ENCODE measurements around the gene ADGRL3. TPM values are rescaled to one million over a fixed set of nuclear protein-coding genes. Genes with fewer than 3 reads are reported as not detected.

Gene ADGRL3
- polyA plus RNA-seq, 2 donors, result 0.12 to 0.20 TPM

DNA sequence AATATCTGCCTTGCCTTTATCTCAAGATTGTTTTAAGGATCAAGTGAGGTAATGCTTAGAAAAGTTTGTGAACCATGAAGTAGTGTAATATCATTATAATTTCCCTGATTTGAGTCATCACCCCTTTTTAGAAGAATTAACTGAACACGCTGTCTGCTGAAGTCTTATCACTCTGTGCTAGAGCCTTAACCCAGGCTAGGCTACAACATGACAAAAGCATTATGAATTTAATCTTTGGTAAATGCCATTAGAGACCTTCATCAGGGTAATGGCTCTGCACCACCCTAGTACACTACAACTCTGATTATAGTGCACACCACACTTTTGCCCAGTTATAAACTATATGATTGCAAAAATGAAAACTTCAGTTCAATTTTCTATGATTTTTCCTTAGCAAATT lies 118.3 kb downstream of the ADGRL3 start:
- no peak overlapping the region for H3K4me3 ChIP-seq (ENCODE audit: low read depth in 1 of 2, low read length in 2 of 2)
- H3K27ac ChIP-seq (ENCODE audit: low read depth in 2 of 2, low read length in 1 of 2), result no peak overlapping the region
- H3K36me3 ChIP-seq (ENCODE audit: control insufficient read depth in 2 of 2, insufficient read depth in 2 of 2, low read length in 1 of 2), result no peaks in the 10 kb centered on the region
- no peaks in the 10 kb centered on the region for H3K9me3 ChIP-seq (ENCODE audit: control insufficient read depth in 2 of 2, insufficient read depth in 1 of 2, low read depth in 1 of 2, low read length in 1 of 2)
- WGBS, 2 donors, result 74 to 81% methylated on average over 1 of the region's 1 CpG
- no peaks in the 10 kb centered on the region for H3K27me3 ChIP-seq (ENCODE audit: control insufficient read depth in 1 of 2, insufficient read depth in 2 of 2, low read length in 2 of 2)
- H3K4me1 ChIP-seq (ENCODE audit: control insufficient read depth in 2 of 2, insufficient read depth in 2 of 2, low read length in 1 of 2), result no peaks in the 10 kb centered on the region

DNA sequence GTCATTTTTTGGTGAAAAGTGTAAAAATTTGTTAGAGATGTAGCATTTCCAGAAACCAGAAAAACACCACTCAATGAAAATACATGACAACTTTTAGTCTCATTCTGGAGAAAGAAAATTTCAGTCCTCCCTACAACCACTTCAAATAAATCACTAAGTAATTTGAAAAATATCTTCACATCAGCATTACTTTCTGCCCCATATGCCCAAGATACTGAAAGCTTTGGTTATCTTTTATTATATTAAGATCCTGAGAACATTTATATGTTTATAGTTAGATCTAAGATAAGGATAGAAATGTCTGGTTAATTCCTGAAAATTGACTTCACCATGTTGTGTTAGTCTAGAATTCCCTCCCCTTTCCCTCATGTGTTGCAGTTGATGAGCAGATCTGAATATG lies 119.0 kb downstream of the ADGRL3 start:
- no peak overlapping the region for H3K4me3 ChIP-seq (ENCODE audit: low read depth in 1 of 2, low read length in 2 of 2)
- no peaks in the 10 kb centered on the region for H3K4me1 ChIP-seq (ENCODE audit: control insufficient read depth in 2 of 2, insufficient read depth in 2 of 2, low read length in 1 of 2)
- no peak overlapping the region for H3K27ac ChIP-seq (ENCODE audit: low read depth in 2 of 2, low read length in 1 of 2)
- H3K36me3 ChIP-seq (ENCODE audit: control insufficient read depth in 2 of 2, insufficient read depth in 2 of 2, low read length in 1 of 2), result no peaks in the 10 kb centered on the region
- no peaks in the 10 kb centered on the region for H3K27me3 ChIP-seq (ENCODE audit: control insufficient read depth in 1 of 2, insufficient read depth in 2 of 2, low read length in 2 of 2)
- H3K9me3 ChIP-seq (ENCODE audit: control insufficient read depth in 2 of 2, insufficient read depth in 1 of 2, low read depth in 1 of 2, low read length in 1 of 2), result no peaks in the 10 kb centered on the region

DNA sequence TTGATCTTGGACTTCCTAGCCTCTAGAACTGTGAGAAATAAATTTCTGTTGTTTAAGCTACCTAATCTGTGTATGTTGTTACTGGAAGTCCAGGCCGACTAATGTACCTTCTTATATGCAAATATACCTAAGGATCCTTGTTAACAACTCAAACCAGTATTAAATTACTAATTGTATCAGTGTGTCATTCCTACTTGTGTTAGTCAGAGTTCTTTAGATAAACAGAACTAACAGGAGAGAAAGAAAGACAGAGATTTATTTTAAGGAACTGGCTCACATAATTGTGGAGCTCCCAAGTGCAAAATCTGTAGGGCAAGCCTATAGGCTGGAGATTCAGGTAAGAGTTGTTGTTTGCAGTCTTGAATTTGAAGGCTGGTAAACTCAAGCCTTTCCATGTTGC lies 120.0 kb downstream of the ADGRL3 start:
- Histone ChIP-seq H3K4me3 (ENCODE audit: low read depth in 1 of 2, low read length in 2 of 2) (no peak overlapping the region), H3K4me1 (ENCODE audit: control insufficient read depth in 2 of 2, insufficient read depth in 2 of 2, low read length in 1 of 2) (no peaks in the 10 kb centered on the region), H3K27ac (ENCODE audit: low read depth in 2 of 2, low read length in 1 of 2) (no peak overlapping the region), H3K27me3 (ENCODE audit: control insufficient read depth in 1 of 2, insufficient read depth in 2 of 2, low read length in 2 of 2) (no peaks in the 10 kb centered on the region), H3K9me3 (ENCODE audit: control insufficient read depth in 2 of 2, insufficient read depth in 1 of 2, low read depth in 1 of 2, low read length in 1 of 2) (no peaks in the 10 kb centered on the region), H3K36me3 (ENCODE audit: control insufficient read depth in 2 of 2, insufficient read depth in 2 of 2, low read length in 1 of 2) (no peaks in the 10 kb centered on the region)
- 61% methylated on average over 1 of the region's 1 CpG for WGBS, 2 donors

DNA sequence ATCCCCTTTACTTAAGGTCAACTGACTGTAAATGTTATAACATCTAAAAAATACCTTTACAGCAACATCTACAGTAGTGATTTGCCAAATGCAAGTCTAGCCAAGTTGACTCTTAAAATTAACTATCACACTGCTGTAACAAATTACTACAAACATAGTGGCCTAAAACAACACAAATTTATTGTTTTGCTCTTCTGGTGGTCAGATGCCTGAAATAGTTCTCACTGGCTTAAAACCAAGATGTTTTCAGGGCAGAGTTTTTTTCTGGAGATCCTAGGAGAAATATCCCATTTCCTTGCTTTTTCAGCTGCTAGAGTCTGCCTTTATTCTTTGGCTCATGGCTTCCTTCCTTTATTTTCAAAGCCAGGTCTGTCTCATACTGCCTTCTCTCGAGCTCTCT lies 120.5 kb downstream of the ADGRL3 start:
- H3K4me1 ChIP-seq (ENCODE audit: control insufficient read depth in 2 of 2, insufficient read depth in 2 of 2, low read length in 1 of 2), result no peaks in the 10 kb centered on the region
- H3K27me3 ChIP-seq (ENCODE audit: control insufficient read depth in 1 of 2, insufficient read depth in 2 of 2, low read length in 2 of 2), result no peaks in the 10 kb centered on the region
- no peaks in the 10 kb centered on the region for H3K36me3 ChIP-seq (ENCODE audit: control insufficient read depth in 2 of 2, insufficient read depth in 2 of 2, low read length in 1 of 2)
- WGBS, 2 donors, result 39% methylated on average over 1 of the region's 1 CpG
- no peak overlapping the region for H3K27ac ChIP-seq (ENCODE audit: low read depth in 2 of 2, low read length in 1 of 2)
- no peaks in the 10 kb centered on the region for H3K9me3 ChIP-seq (ENCODE audit: control insufficient read depth in 2 of 2, insufficient read depth in 1 of 2, low read depth in 1 of 2, low read length in 1 of 2)
- H3K4me3 ChIP-seq (ENCODE audit: low read depth in 1 of 2, low read length in 2 of 2), result no peak overlapping the region

DNA sequence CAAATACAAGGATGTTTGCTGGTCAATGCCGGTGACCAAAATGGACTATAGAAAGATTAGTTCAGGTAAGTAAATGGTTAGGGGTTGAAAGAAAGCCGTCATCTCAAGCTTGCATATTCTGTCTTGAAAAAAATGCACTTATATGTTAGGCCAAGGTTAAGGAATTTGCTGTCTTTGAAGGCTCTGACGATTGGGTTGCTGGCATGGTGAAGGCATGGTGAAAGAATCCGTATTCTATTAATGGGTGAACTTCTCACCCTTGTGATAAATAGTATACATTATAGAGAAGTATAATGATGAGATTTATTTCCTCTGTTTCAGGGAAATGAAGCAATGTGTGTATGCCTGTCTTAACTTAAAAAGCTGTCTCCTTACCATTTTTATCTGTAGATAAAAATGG lies 132.6 kb downstream of the ADGRL3 start:
- Histone ChIP-seq H3K4me1 (ENCODE audit: control insufficient read depth in 2 of 2, insufficient read depth in 2 of 2, low read length in 1 of 2) (no peaks in the 10 kb centered on the region), H3K36me3 (ENCODE audit: control insufficient read depth in 2 of 2, insufficient read depth in 2 of 2, low read length in 1 of 2) (no peaks in the 10 kb centered on the region), H3K27ac (ENCODE audit: low read depth in 2 of 2, low read length in 1 of 2) (no peak overlapping the region), H3K4me3 (ENCODE audit: low read depth in 1 of 2, low read length in 2 of 2) (no peak overlapping the region), H3K27me3 (ENCODE audit: control insufficient read depth in 1 of 2, insufficient read depth in 2 of 2, low read length in 2 of 2) (no peaks in the 10 kb centered on the region), H3K9me3 (ENCODE audit: control insufficient read depth in 2 of 2, insufficient read depth in 1 of 2, low read depth in 1 of 2, low read length in 1 of 2) (no peaks in the 10 kb centered on the region)
- 70 to 72% methylated on average over 4 of the region's 4 CpGs for WGBS, 2 donors

DNA sequence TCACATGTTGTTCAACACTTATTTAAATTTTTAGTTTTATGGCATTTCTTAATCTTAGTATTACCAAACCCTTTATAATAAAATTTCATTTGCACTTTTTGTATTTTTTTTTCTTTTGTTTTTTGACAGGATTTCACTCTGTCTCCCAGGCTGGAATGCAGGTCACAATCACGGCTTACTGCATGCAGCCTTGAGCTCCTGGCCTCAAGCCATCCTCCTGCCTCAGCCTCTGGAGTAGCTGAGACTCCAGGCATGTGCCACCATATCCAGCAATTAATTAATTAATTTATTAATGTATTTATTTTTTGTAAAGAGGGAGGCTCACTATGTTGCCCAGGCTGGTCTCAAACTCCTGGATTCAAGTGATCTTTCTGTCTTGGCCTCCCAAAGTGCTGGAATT lies 133.4 kb downstream of the ADGRL3 start:
- Histone ChIP-seq H3K27ac (ENCODE audit: low read depth in 2 of 2, low read length in 1 of 2) (no peak overlapping the region), H3K36me3 (ENCODE audit: control insufficient read depth in 2 of 2, insufficient read depth in 2 of 2, low read length in 1 of 2) (no peaks in the 10 kb centered on the region), H3K9me3 (ENCODE audit: control insufficient read depth in 2 of 2, insufficient read depth in 1 of 2, low read depth in 1 of 2, low read length in 1 of 2) (no peaks in the 10 kb centered on the region), H3K27me3 (ENCODE audit: control insufficient read depth in 1 of 2, insufficient read depth in 2 of 2, low read length in 2 of 2) (no peaks in the 10 kb centered on the region), H3K4me3 (ENCODE audit: low read depth in 1 of 2, low read length in 2 of 2) (no peak overlapping the region), H3K4me1 (ENCODE audit: control insufficient read depth in 2 of 2, insufficient read depth in 2 of 2, low read length in 1 of 2) (no peaks in the 10 kb centered on the region)
- WGBS, 2 donors, result 55 to 70% methylated on average over 1 of the region's 1 CpG

DNA sequence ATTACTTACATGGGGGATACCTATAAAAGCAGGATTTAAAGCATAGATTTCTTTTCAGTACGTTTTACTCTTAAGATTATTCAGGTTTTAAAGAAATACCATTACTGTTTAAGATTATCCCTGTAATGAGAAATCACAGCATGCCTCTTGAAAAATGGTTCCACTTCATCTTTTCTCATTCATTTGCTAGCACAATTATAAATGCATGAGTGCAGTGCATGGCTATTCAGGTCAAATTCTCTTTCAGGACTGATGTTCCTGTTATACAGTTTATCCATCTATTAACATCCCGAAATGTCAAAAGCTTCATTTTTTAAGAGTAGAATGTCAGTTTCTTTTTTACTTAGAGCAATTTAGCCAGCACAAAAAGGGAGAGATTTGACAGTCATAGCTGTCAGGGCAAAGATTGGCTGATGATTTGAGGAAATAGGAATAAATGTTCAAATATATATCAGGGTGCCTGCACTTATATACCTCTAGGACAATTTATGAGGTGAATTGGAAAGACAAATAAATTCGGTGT lies 135.2 kb downstream of the ADGRL3 start:
- H3K9me3 ChIP-seq (ENCODE audit: control insufficient read depth in 2 of 2, insufficient read depth in 1 of 2, low read depth in 1 of 2, low read length in 1 of 2), result no peaks in the 10 kb centered on the region
- 76 to 82% methylated on average over 3 of the region's 3 CpGs for WGBS, 2 donors
- H3K27ac ChIP-seq (ENCODE audit: low read depth in 2 of 2, low read length in 1 of 2), result no peak overlapping the region
- H3K27me3 ChIP-seq (ENCODE audit: control insufficient read depth in 1 of 2, insufficient read depth in 2 of 2, low read length in 2 of 2), result no peaks in the 10 kb centered on the region
- no peak overlapping the region for H3K4me3 ChIP-seq (ENCODE audit: low read depth in 1 of 2, low read length in 2 of 2)
- H3K4me1 ChIP-seq (ENCODE audit: control insufficient read depth in 2 of 2, insufficient read depth in 2 of 2, low read length in 1 of 2), result no peaks in the 10 kb centered on the region
- no peaks in the 10 kb centered on the region for H3K36me3 ChIP-seq (ENCODE audit: control insufficient read depth in 2 of 2, insufficient read depth in 2 of 2, low read length in 1 of 2)

DNA sequence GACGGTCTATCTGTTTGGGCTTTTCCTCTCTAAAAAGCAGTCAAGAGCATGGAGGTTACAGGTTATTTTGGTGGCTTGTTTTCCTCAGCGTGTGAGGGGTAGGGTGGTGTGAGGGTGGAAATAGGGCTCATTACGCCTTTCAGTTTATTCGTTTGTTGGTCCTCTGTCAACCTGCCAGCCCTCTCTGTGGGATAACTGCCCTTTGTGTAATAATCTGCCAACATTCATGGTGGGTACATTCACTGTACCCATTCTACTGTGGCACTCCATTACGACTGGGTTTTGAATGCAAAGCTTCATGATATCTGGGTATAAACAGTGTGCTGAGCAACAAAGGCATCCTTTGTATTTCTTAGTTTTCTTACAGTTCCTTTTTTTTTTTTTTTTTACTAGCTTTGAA lies 136.4 kb downstream of the ADGRL3 start:
- Histone ChIP-seq H3K27ac (ENCODE audit: low read depth in 2 of 2, low read length in 1 of 2) (no peak overlapping the region), H3K4me3 (ENCODE audit: low read depth in 1 of 2, low read length in 2 of 2) (no peak overlapping the region), H3K36me3 (ENCODE audit: control insufficient read depth in 2 of 2, insufficient read depth in 2 of 2, low read length in 1 of 2) (no peaks in the 10 kb centered on the region), H3K4me1 (ENCODE audit: control insufficient read depth in 2 of 2, insufficient read depth in 2 of 2, low read length in 1 of 2) (no peaks in the 10 kb centered on the region), H3K27me3 (ENCODE audit: control insufficient read depth in 1 of 2, insufficient read depth in 2 of 2, low read length in 2 of 2) (no peaks in the 10 kb centered on the region), H3K9me3 (ENCODE audit: control insufficient read depth in 2 of 2, insufficient read depth in 1 of 2, low read depth in 1 of 2, low read length in 1 of 2) (no peaks in the 10 kb centered on the region)
- 71 to 90% methylated on average over 5 of the region's 5 CpGs for WGBS, 2 donors

DNA sequence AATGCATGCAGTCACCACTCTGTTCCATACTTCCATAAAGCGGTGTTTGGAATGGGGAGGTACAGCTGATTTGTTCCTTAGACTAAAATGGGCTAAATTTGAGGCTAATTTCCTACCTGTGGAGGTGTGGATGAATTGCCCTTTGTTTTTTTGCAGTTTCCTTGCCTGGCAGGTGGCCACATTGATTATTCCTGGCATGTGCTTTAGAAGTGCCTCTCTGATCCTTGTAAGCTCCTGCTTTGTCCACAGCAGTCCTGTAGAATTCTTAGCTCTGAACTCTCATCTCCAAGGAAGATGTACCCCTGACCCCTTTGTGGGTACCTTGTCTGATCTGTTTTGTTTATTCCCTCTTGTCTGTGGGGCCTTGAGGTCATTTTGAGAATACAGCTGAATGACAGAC lies 136.8 kb downstream of the ADGRL3 start:
- no peaks in the 10 kb centered on the region for H3K9me3 ChIP-seq (ENCODE audit: control insufficient read depth in 2 of 2, insufficient read depth in 1 of 2, low read depth in 1 of 2, low read length in 1 of 2)
- no peaks in the 10 kb centered on the region for H3K36me3 ChIP-seq (ENCODE audit: control insufficient read depth in 2 of 2, insufficient read depth in 2 of 2, low read length in 1 of 2)
- H3K27ac ChIP-seq (ENCODE audit: low read depth in 2 of 2, low read length in 1 of 2), result no peak overlapping the region
- no peaks in the 10 kb centered on the region for H3K27me3 ChIP-seq (ENCODE audit: control insufficient read depth in 1 of 2, insufficient read depth in 2 of 2, low read length in 2 of 2)
- no peak overlapping the region for H3K4me3 ChIP-seq (ENCODE audit: low read depth in 1 of 2, low read length in 2 of 2)
- H3K4me1 ChIP-seq (ENCODE audit: control insufficient read depth in 2 of 2, insufficient read depth in 2 of 2, low read length in 1 of 2), result no peaks in the 10 kb centered on the region
- 71 to 90% methylated on average over 1 of the region's 1 CpG for WGBS, 2 donors

DNA sequence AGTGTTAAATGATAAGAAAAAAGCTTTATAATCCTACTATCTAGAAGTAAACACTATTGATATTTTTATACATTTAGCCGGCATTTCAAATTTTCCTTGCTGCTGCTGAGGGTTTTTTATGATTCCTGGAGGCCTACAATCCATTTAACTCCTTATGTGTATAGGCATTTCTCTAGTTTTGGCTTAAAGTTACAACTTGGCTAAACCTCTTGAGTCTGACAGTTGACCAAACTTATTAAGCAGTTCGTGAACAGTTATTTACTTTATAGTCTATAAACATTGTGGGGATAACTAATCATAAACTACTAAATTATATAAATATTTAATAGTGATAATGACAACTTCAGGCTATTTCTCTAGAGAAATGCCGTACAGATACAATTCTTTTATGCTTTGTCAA lies 141.9 kb downstream of the ADGRL3 start:
- Histone ChIP-seq H3K27ac (ENCODE audit: low read depth in 2 of 2, low read length in 1 of 2) (no peak overlapping the region), H3K4me1 (ENCODE audit: control insufficient read depth in 2 of 2, insufficient read depth in 2 of 2, low read length in 1 of 2) (no peaks in the 10 kb centered on the region), H3K9me3 (ENCODE audit: control insufficient read depth in 2 of 2, insufficient read depth in 1 of 2, low read depth in 1 of 2, low read length in 1 of 2) (no peaks in the 10 kb centered on the region), H3K27me3 (ENCODE audit: control insufficient read depth in 1 of 2, insufficient read depth in 2 of 2, low read length in 2 of 2) (no peaks in the 10 kb centered on the region), H3K36me3 (ENCODE audit: control insufficient read depth in 2 of 2, insufficient read depth in 2 of 2, low read length in 1 of 2) (no peaks in the 10 kb centered on the region), H3K4me3 (ENCODE audit: low read depth in 1 of 2, low read length in 2 of 2) (no peak overlapping the region)
- 59% methylated on average over 3 of the region's 3 CpGs for WGBS, 2 donors
